Brain microvascular endothelial cell (primary cell): ENCODE data around the gene DAB2IP.
"Not testable (repeated sequence)": the region's sequence is repeated elsewhere in the genome, so short reads cannot be mapped to it uniquely, and the experiment has no call there.

ENCODE experiments used
- DNase-seq: peaks from one replicate; pipeline ENCODE4 v3.0.0-alpha.2; 2020
- H3K27ac ChIP-seq: fragments of 250-450 bp; sonication (Bioruptor Pico); 2 replicates; pipeline ENCODE4 v1.5.1; 2020; ENCODE audit warnings: mild to moderate bottlenecking, moderate library complexity
- H3K27me3 ChIP-seq: fragments of 250-450 bp; sonication (Bioruptor Pico); replicated peaks from 2 replicates; pipeline ENCODE4 v1.5.1; 2020; ENCODE audit warnings: mild to moderate bottlenecking
- H3K36me3 ChIP-seq: fragments of 250-450 bp; sonication (Bioruptor Pico); replicated peaks from 2 replicates; pipeline ENCODE4 v1.5.1; 2020; ENCODE audit warnings: mild to moderate bottlenecking
- H3K4me3 ChIP-seq: 2 replicates; pipeline ENCODE4 v1.5.1; 2011; ENCODE audit warnings: low read depth, mild to moderate bottlenecking, control low read depth, low read length, moderate library complexity
- in situ Hi-C: cut with HindIII; loops from 2 replicates; pipeline ENCODE4 v1.10.0; 2017; ENCODE audit warnings: low sequenced_read_pairs, low pct_ligation_motif_present
- TF ChIP-seq, protein P1 (sequence below): IDR thresholded peaks from 2 replicates; pipeline ENCODE4 v1.5.1; 2011; ENCODE audit warnings: low read depth, mild to moderate bottlenecking, moderate library complexity, low read length, control low read depth, inconsistent platforms; ENCODE audit errors: missing control alignments

Gene DAB2IP

DNA sequence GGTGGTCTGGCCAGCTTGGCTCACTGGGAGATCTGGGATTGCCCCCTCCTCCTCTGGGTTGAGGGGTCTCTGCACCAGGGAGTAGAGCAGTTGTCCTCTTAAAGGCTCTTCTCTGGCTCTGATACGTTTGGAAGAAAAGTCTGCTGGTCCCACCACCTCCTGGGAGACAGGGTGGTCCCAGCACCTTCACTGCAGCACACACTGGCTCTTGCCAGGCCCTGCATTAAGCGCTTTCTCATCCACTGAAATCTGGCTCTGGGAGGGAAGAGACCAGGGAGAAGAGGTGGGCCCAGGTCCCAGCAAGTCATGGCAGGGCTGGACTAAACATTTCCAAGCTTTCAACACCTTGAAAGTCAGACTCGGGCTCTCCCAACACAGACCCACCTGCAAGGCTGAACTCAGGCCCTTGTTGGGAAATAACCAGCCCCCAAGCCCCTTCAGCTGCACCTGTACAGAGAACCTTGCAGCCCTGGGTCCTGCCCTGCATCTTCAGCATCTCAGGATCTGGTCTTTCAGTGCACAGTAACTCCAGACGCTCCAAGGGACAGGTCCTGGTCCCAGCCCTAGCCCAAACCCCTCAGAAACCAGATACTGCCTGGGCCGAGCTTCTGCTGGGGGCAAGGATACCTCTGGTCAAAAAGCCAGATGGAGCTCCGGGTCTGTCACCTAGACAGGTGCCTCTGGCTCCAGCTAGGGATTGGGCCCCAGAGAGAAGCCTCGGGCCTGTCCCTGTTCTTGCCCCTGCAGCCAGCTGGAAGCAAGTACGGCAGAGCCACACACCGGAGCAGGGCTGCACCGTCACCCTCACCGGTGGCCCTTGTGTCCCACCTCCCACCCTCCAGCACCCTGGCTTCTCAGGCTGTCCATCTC lies 134.5 kb downstream of the DAB2IP start:
- H3K27me3 ChIP-seq: no peaks in the 10 kb centered on the region
- H3K36me3 ChIP-seq: peaks cover 19% of the 10 kb centered on the region
- in situ Hi-C loops: no loop called here
- H3K4me3 ChIP-seq: no peak overlapping the region
- TF ChIP-seq, protein P1, sequence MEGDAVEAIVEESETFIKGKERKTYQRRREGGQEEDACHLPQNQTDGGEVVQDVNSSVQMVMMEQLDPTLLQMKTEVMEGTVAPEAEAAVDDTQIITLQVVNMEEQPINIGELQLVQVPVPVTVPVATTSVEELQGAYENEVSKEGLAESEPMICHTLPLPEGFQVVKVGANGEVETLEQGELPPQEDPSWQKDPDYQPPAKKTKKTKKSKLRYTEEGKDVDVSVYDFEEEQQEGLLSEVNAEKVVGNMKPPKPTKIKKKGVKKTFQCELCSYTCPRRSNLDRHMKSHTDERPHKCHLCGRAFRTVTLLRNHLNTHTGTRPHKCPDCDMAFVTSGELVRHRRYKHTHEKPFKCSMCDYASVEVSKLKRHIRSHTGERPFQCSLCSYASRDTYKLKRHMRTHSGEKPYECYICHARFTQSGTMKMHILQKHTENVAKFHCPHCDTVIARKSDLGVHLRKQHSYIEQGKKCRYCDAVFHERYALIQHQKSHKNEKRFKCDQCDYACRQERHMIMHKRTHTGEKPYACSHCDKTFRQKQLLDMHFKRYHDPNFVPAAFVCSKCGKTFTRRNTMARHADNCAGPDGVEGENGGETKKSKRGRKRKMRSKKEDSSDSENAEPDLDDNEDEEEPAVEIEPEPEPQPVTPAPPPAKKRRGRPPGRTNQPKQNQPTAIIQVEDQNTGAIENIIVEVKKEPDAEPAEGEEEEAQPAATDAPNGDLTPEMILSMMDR: no peak
- DNase-seq: no peak
- no peak overlapping the region for H3K27ac ChIP-seq

DNA sequence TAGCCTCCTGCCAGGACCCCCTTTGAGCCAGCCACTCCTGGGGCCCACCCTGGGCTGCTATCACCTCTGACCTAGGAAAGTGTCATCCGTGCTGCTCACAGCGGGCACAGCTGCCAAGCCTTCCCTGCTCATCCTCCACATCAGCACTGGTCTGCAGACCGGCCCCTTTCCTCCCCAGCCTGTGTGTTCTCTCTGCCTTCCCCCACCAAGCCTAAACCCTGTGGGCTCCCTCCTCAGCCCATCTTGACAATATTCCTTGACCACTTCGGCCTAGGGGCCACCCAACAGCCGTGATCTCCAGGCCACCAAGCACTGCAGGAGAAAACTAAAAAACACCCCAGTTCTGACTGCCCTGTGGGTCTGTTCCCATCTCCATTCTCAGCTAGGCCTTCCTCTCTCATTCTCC lies 135.1 kb downstream of the DAB2IP start:
- Histone ChIP-seq H3K4me3 (no peak overlapping the region), H3K27me3 (no peaks in the 10 kb centered on the region), H3K36me3 (peaks cover 14% of the 10 kb centered on the region), H3K27ac (no peak overlapping the region)
- no peak for DNase-seq
- TF ChIP-seq, protein P1: no peak
- in situ Hi-C loops: no loop called here

DNA sequence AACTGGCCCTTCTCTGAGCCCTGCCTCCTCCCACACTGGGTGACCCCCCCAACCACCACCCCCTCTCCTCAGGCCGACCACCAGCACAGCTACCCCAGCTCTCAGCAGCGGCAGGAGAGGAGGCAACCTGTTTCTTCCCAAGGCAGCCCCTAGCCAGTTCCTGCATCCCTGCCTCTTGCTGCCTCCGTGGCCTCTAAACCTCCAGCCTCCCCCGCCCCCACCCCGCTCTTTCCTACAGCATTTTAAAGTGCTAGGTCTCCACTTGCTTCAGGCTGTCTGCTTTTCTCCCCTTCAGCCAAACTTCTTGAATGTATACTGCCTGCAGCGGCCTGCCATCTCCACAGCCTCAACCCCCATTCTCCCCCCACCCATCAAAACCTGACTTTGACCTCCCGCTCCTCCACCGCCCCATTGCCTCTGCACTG lies 135.6 kb downstream of the DAB2IP start:
- in situ Hi-C loops: no loop called here
- peaks cover 9% of the 10 kb centered on the region for H3K36me3 ChIP-seq
- TF ChIP-seq, protein P1: no peak

DNA sequence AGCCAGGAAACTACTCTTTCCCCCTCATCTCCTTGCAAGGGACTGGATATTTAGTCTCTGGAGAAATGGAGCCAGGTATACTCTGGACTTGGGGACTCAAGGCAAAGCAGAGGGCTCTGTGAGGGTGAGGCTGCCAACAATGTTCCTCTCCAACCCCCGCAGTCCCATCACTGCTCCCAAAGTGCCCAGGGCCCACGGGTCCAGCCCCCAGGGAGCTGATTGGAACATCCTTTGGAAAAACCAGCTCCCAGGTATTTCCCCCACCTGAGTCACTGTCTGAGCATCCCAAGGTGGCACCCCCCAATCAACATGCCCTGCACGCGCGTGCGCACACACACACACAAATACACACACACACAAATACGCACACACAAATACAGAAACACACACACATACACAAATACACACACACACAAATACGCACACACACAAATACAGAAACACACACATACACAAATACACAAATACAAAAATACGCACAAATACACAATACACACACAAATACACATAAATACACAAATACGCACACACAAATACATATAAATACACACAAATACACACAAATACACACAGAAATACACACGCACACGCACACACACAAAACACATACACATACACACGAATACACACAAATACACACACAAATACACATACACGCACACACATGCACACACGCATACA lies 137.4 kb downstream of the DAB2IP start:
- H3K36me3 ChIP-seq: no peaks in the 10 kb centered on the region
- in situ Hi-C loops: no loop called here
- TF ChIP-seq, protein P1: no peak
- H3K27me3 ChIP-seq: no peaks in the 10 kb centered on the region
- H3K4me3 ChIP-seq: no peak overlapping the region
- no peak for DNase-seq
- H3K27ac ChIP-seq: no peak overlapping the region

More for the DNA sequence above, 135.6 kb downstream of the DAB2IP start:
- DNase-seq: no peak
- H3K27me3 ChIP-seq: no peaks in the 10 kb centered on the region
- H3K27ac ChIP-seq: no peak overlapping the region
- H3K4me3 ChIP-seq: no peak overlapping the region

DNA sequence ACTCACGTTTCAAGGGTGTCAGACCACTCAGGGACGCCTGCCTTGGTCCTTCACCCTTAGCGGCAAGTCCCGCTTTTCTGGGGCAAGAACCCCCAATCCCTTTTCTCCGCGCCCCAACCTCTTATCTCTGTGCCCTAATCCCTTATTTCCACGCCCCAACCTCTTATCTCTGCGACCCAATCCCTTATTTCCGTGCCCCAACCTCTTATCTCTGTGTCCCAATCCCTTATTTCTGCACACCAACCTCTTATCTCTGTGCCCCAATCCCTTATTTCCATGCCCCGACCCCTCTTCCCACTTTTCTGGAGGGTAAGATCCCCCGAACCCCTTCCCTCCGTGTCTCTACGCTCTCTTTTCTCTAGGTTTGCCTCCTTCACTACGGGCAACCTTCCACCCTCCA lies 139.4 kb downstream of the DAB2IP start:
- Histone ChIP-seq H3K4me3 (no peak overlapping the region), H3K27me3 (no peaks in the 10 kb centered on the region), H3K27ac (no peak overlapping the region), H3K36me3 (no peaks in the 10 kb centered on the region)
- in situ Hi-C loops: no loop called here
- TF ChIP-seq, protein P1: no peak
- DNase-seq: no peak

DNA sequence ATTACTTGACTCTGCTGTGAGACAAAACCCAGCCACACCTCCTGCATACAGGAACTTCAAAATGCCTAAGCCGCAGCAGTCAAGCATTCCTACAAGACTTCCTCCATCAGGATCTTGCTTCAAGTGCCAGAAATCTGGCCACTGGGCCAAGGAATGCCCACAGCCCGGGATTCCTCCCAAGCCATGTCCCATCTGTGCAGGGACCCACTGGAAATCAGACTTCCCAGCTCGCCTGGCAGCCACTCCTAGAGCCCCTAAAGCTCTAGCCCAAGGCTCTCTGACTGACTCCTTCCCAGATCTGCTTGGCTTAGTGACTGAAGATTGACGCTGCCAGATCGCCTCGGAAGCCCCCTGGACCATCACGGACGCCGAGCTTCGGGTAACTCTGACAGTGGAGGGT lies 141.0 kb downstream of the DAB2IP start:
- H3K36me3 ChIP-seq, DNase-seq, H3K27ac ChIP-seq, H3K27me3 ChIP-seq, in situ Hi-C loops, H3K4me3 ChIP-seq: not testable (repeated sequence)

DNA sequence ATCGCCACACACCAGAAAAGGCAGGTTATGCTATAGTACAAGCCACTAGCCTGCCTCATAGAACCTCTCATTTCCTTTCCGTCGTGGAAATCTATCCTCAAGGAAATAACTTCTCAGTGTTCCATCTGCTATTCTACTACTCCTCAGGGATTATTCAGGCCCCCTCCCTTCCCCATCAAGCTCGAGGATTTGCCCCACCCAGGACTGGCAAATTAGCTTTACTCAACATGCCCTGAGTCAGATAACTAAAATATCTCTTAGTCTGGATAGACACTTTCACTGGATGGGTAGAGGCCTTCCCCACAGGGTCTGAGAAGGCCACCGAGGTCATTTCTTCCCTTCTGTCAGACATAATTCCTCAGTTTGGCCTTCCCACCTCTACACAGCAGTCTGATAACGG lies 142.9 kb downstream of the DAB2IP start:
- DNase-seq, H3K36me3 ChIP-seq, in situ Hi-C loops, H3K27ac ChIP-seq, H3K27me3 ChIP-seq, H3K4me3 ChIP-seq: not testable (repeated sequence)
